NB4 (cell line): ENCODE data around the gene MRPL49.
A peak's percentile ranks its signal among the peaks of the same experiment; 100 is the strongest.

Experiments used
- DNase-seq: peaks from one replicate; pipeline ENCODE4 v3.0.0; 2010; ENCODE audit warnings: low read depth
- H3K4me3 ChIP-seq: one replicate; pipeline ENCODE4 v1.5.1; 2011; ENCODE audit warnings: mild to moderate bottlenecking, low read depth, low read length, moderate library complexity
- CTCF ChIP-seq: IDR thresholded peaks from one replicate; pipeline ENCODE4 v1.5.1; 2012; ENCODE audit warnings: low read depth, low read length
- MAX ChIP-seq: IDR thresholded peaks from 2 replicates; pipeline ENCODE4 v1.6.1; 2011; ENCODE audit warnings: low read depth, low read length
- MYC ChIP-seq: IDR thresholded peaks from 2 replicates; pipeline ENCODE4 v1.6.1; 2011; ENCODE audit warnings: low read depth, low read length
- POLR2A ChIP-seq: IDR thresholded peaks from 2 replicates; pipeline ENCODE4 v1.6.1; 2011; ENCODE audit warnings: mild to moderate bottlenecking; ENCODE audit not compliant: insufficient read length; ENCODE audit errors: extremely low read depth

Gene MRPL49

GRCh38 chr11:65087827-65088226 lies 34.3 kb upstream of the MRPL49 start:
- TF ChIP-seq MYC (no peak), CTCF (no peak), POLR2A (no peak), MAX (no peak)
- DNase-seq, result no peak
- no peak overlapping the region for H3K4me3 ChIP-seq

- no peak for DNase-seq
- no peak overlapping the region for H3K4me3 ChIP-seq
- TF ChIP-seq POLR2A, result no peak
- no peak for TF ChIP-seq MYC
- no peak for TF ChIP-seq CTCF
- TF ChIP-seq MAX, result no peak
Measured at GRCh38 chr11:65089621-65090020, 32.5 kb upstream of the MRPL49 start.

- no peak for TF ChIP-seq MAX
- no peak for TF ChIP-seq POLR2A
- no peak for TF ChIP-seq CTCF
- no peak for TF ChIP-seq MYC
- no peak for DNase-seq
- no peak overlapping the region for H3K4me3 ChIP-seq
Measured at GRCh38 chr11:65090628-65091027, 31.5 kb upstream of the MRPL49 start.

- no peak for TF ChIP-seq MYC
- no peak for TF ChIP-seq MAX
- TF ChIP-seq POLR2A, result no peak
- no peak for TF ChIP-seq CTCF
- H3K4me3 ChIP-seq, result peak overlapping the region; percentile 92
Measured at GRCh38 chr11:65095427-65095826, 26.7 kb upstream of the MRPL49 start.

GRCh38 chr11:65095974-65096806 lies 25.9 kb upstream of the MRPL49 start, which contains the start of gene VPS51:
Gene VPS51 (plus strand): TSS chr11:65096214. CDS start chr11:65096251, 37 bp downstream.
- TF ChIP-seq MYC (peak; percentile 90), POLR2A (peak; percentile 78), MAX (peak; percentile 69), CTCF (no peak)
- H3K4me3 ChIP-seq, result peak within 1 kb of the TSS; percentile 92
- DNase-seq, result peak; percentile 95

More at GRCh38 chr11:65095427-65095826, 26.7 kb upstream of the MRPL49 start:
- DNase-seq, result no peak
